GM23338 (cell line): Measurements from ENCODE around the gene CCR5. TPM values are rescaled to one million over a fixed set of nuclear protein-coding genes. Genes with fewer than 3 reads are reported as not detected.

Experiments
- ATAC-seq: fragments of 200-7000 bp; cut with Tn5 transposase; 3 replicates; pipeline ENCODE4 v1.9.1; 2020
- DNase-seq: peaks from one replicate; pipeline ENCODE4 v3.0.0-alpha.2; 2015; ENCODE audit warnings: low spot score
- H2AFZ ChIP-seq: fragments of 200-600 bp; sonication (generic); 2 replicates; pipeline ENCODE4 v1.8.0; 2016; ENCODE audit warnings: antibody characterized with exemption, mild to moderate bottlenecking, moderate library complexity
- H3F3A ChIP-seq: fragments of 200-600 bp; sonication (generic); replicated peaks from 2 replicates; pipeline ENCODE4 v1.8.0; 2017; ENCODE audit warnings: antibody characterized with exemption, mixed run types, low read depth
- H3K27ac ChIP-seq: fragments of 200-600 bp; sonication (generic); 2 replicates; pipeline ENCODE4 v1.6.1; 2016; ENCODE audit warnings: low read depth
- H3K27me3 ChIP-seq: fragments of 200-600 bp; sonication (generic); 2 replicates; pipeline ENCODE4 v1.8.0; 2016; ENCODE audit warnings: mild to moderate bottlenecking, mixed run types, moderate library complexity; ENCODE audit not compliant: insufficient read depth
- H3K36me3 ChIP-seq: fragments of 200-600 bp; sonication (generic); 2 replicates; pipeline ENCODE4 v1.8.0; 2016; ENCODE audit warnings: mild to moderate bottlenecking; ENCODE audit not compliant: insufficient read depth
- H3K4me1 ChIP-seq: fragments of 200-600 bp; sonication (generic); 2 replicates; pipeline ENCODE4 v1.8.0; 2016; ENCODE audit warnings: mild to moderate bottlenecking, moderate library complexity; ENCODE audit not compliant: insufficient read depth
- H3K4me2 ChIP-seq: fragments of 200-600 bp; sonication (generic); 2 replicates; pipeline ENCODE4 v1.7.1; 2017; ENCODE audit warnings: mixed run types
- H3K4me3 ChIP-seq: fragments of 200-600 bp; sonication (generic); 2 replicates; pipeline ENCODE4 v1.6.1; 2016; ENCODE audit warnings: mixed run types
- H3K79me2 ChIP-seq: fragments of 200-600 bp; sonication (generic); replicated peaks from 2 replicates; pipeline ENCODE4 v1.8.0; 2017; ENCODE audit warnings: mild to moderate bottlenecking; ENCODE audit not compliant: insufficient read depth
- H3K9me2 ChIP-seq: fragments of 200-600 bp; sonication (generic); 2 replicates; pipeline ENCODE4 v1.8.0; 2017; ENCODE audit not compliant: insufficient read depth
- H4K20me1 ChIP-seq: fragments of 200-600 bp; sonication (generic); replicated peaks from 2 replicates; pipeline ENCODE4 v1.8.0; 2017; ENCODE audit warnings: mild to moderate bottlenecking; ENCODE audit not compliant: insufficient read depth
- H3K27ac Mint-ChIP-seq: 2 replicates; pipeline ENCODE4 v1.8.0; 2020; ENCODE audit warnings: inconsistent platforms, mild to moderate bottlenecking, moderate library complexity, mixed read lengths
- H3K27me3 Mint-ChIP-seq: 3 replicates; pipeline ENCODE4 v1.8.0; 2022; ENCODE audit warnings: low read depth, mild to moderate bottlenecking, moderate library complexity, mixed read lengths, inconsistent platforms; ENCODE audit not compliant: insufficient read depth, poor library complexity
- H3K36me3 Mint-ChIP-seq: 3 replicates; pipeline ENCODE4 v1.8.0; 2021; ENCODE audit warnings: low read depth, mild to moderate bottlenecking, inconsistent platforms, moderate library complexity, mixed read lengths
- H3K4me1 Mint-ChIP-seq: 3 replicates; pipeline ENCODE4 v1.8.0; 2020; ENCODE audit warnings: mild to moderate bottlenecking, inconsistent platforms, mixed read lengths
- H3K4me3 Mint-ChIP-seq: 3 replicates; pipeline ENCODE4 v1.8.0; 2021; ENCODE audit warnings: moderate library complexity, mild to moderate bottlenecking, inconsistent platforms, mixed read lengths
- H3K9me3 Mint-ChIP-seq: 3 replicates; pipeline ENCODE4 v1.8.0; 2020; ENCODE audit warnings: moderate library complexity, mild to moderate bottlenecking, inconsistent platforms, mixed read lengths
- CREB1 ChIP-seq: fragments of 250-450 bp; sonication (Bioruptor Pico); IDR thresholded peaks from 2 replicates; pipeline ENCODE4 v1.5.0; 2020; ENCODE audit warnings: low read depth, mild to moderate bottlenecking, moderate library complexity
- EZH2 ChIP-seq: fragments of 200-600 bp; sonication (generic); IDR thresholded peaks from one replicate; pipeline ENCODE4 v1.8.0; 2017; ENCODE audit warnings: antibody characterized with exemption, mild to moderate bottlenecking, low read depth; ENCODE audit not compliant: unreplicated experiment
- EZH2phosphoT487 ChIP-seq: fragments of 200-600 bp; sonication (generic); IDR thresholded peaks from one replicate; pipeline ENCODE4 v1.8.1; 2018; ENCODE audit warnings: antibody characterized with exemption; ENCODE audit not compliant: unreplicated experiment
- JUNB ChIP-seq: IDR thresholded peaks from one replicate; pipeline ENCODE4 v1.6.1; 2016; ENCODE audit warnings: antibody characterized with exemption; ENCODE audit not compliant: unreplicated experiment
- NANOG ChIP-seq: IDR thresholded peaks from 2 replicates; pipeline ENCODE4 v1.6.1; 2016; ENCODE audit warnings: antibody characterized with exemption, borderline replicate concordance
- POLR2AphosphoS5 ChIP-seq: IDR thresholded peaks from 2 replicates; pipeline ENCODE4 v1.6.1; 2016; ENCODE audit warnings: antibody characterized with exemption, low read depth
- REST ChIP-seq: IDR thresholded peaks from one replicate; pipeline ENCODE4 v1.6.1; 2018; ENCODE audit warnings: antibody characterized with exemption; ENCODE audit not compliant: unreplicated experiment
- STAT1 ChIP-seq: IDR thresholded peaks from one replicate; pipeline ENCODE4 v1.6.1; 2016; ENCODE audit warnings: antibody characterized with exemption; ENCODE audit not compliant: unreplicated experiment
- ZNF114 ChIP-seq: fragments of 250-450 bp; sonication (Bioruptor Pico); IDR thresholded peaks from 2 replicates; pipeline ENCODE4 v1.5.0; 2020; ENCODE audit warnings: mild to moderate bottlenecking, moderate library complexity
- ZNF331 ChIP-seq: fragments of 250-450 bp; sonication (Bioruptor Pico); IDR thresholded peaks from 2 replicates; pipeline ENCODE4 v1.5.0; 2020; ENCODE audit warnings: low read depth, mild to moderate bottlenecking, moderate library complexity
- polyA plus RNA-seq: library from polyadenylated mRNA; unstranded; fragments of >200 nt; fragmentation: Nextera tagmentation; extraction: Ambion mirVana; gene quantifications from 2 replicates; pipeline ENCODE4 v1.2.1, GENCODE V29; 2016
- total RNA-seq: library from RNA; depleted of rRNA; stranded (reverse); fragments of >200 nt; shearing (Covaris generic); gene quantifications from 2 replicates; pipeline ENCODE4 v1.2.3, GENCODE V29; 2014
- TF ChIP-seq, protein P1 (sequence below), 2 experiments: fragments of 200-600 bp in 1 of 2; sonication (generic) in 1 of 2; conservative IDR thresholded peaks; 2 replicates each; pipeline versions ENCODE4 v1.5.1 to v1.6.1; 2016 to 2017; ENCODE audit warnings: antibody characterized with exemption in 2 of 2, low read depth in 2 of 2, mild to moderate bottlenecking in 2 of 2, moderate library complexity in 1 of 2
- TF ChIP-seq, protein P2 (sequence below): IDR thresholded peaks from 2 replicates; pipeline ENCODE4 v1.6.1; 2016; ENCODE audit warnings: antibody characterized with exemption
- TF ChIP-seq, protein P3 (sequence below): fragments of 250-450 bp; sonication (Bioruptor Pico); IDR thresholded peaks from 2 replicates; pipeline ENCODE4 v1.5.0; 2020; ENCODE audit warnings: mild to moderate bottlenecking, moderate library complexity

The CCR5 gene
- total and polyA plus RNA-seq, 2 experiments from 2014 or later, result not detected

DNA sequence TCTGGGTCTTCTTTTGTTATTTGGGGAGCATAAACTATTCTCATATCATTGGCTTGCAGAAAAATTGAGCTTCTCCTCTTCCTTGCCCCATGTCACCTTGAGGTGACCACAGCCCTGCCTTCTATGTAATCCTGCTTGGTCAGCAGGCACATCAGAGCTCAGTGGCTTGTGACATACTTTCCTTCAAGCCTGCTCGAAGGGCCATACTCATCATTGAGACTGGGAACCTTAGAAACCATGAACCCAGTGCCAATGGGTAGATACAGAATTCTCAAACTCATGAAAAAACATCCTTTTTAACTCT is 20.5 kb upstream of the CCR5 start:
- Mint-ChIP-seq H3K36me3 (peaks cover 4% of the 10 kb centered on the region; the same call in 1 of the 3 replicates), H3K27ac (no peak overlapping the region), H3K4me1 (peaks cover 6% of the 10 kb centered on the region; the same call in 2 of the 3 replicates), H3K27me3 (peaks cover 4% of the 10 kb centered on the region), H3K4me3 (no peak overlapping the region), H3K9me3 (peaks cover 25% of the 10 kb centered on the region; the same call in 2 of the 3 replicates)
- no peaks in the 10 kb centered on the region for H3K36me3 ChIP-seq
- DNase-seq, result no peak
- peaks cover 4% of the 10 kb centered on the region; the same call in 1 of the 2 replicates for H3K4me1 ChIP-seq
- no peak overlapping the region for H2AFZ ChIP-seq
- TF ChIP-seq REST (no peak), POLR2AphosphoS5 (no peak), EZH2phosphoT487 (no peak), ZNF114 (CRISPR knock-in tag) (no peak), STAT1 (no peak), EZH2 (no peak), ZNF331 (CRISPR knock-in tag) (no peak), CREB1 (CRISPR knock-in tag) (no peak), NANOG (no peak), JUNB (no peak)
- TF ChIP-seq, protein P1, sequence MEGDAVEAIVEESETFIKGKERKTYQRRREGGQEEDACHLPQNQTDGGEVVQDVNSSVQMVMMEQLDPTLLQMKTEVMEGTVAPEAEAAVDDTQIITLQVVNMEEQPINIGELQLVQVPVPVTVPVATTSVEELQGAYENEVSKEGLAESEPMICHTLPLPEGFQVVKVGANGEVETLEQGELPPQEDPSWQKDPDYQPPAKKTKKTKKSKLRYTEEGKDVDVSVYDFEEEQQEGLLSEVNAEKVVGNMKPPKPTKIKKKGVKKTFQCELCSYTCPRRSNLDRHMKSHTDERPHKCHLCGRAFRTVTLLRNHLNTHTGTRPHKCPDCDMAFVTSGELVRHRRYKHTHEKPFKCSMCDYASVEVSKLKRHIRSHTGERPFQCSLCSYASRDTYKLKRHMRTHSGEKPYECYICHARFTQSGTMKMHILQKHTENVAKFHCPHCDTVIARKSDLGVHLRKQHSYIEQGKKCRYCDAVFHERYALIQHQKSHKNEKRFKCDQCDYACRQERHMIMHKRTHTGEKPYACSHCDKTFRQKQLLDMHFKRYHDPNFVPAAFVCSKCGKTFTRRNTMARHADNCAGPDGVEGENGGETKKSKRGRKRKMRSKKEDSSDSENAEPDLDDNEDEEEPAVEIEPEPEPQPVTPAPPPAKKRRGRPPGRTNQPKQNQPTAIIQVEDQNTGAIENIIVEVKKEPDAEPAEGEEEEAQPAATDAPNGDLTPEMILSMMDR (conservative IDR thresholded peaks at IDR 0.05; ENCODE audit: low read depth in 2 of 2), result no peak
- TF ChIP-seq, protein P2, sequence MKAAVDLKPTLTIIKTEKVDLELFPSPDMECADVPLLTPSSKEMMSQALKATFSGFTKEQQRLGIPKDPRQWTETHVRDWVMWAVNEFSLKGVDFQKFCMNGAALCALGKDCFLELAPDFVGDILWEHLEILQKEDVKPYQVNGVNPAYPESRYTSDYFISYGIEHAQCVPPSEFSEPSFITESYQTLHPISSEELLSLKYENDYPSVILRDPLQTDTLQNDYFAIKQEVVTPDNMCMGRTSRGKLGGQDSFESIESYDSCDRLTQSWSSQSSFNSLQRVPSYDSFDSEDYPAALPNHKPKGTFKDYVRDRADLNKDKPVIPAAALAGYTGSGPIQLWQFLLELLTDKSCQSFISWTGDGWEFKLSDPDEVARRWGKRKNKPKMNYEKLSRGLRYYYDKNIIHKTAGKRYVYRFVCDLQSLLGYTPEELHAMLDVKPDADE, result no peak
- TF ChIP-seq, protein P3, sequence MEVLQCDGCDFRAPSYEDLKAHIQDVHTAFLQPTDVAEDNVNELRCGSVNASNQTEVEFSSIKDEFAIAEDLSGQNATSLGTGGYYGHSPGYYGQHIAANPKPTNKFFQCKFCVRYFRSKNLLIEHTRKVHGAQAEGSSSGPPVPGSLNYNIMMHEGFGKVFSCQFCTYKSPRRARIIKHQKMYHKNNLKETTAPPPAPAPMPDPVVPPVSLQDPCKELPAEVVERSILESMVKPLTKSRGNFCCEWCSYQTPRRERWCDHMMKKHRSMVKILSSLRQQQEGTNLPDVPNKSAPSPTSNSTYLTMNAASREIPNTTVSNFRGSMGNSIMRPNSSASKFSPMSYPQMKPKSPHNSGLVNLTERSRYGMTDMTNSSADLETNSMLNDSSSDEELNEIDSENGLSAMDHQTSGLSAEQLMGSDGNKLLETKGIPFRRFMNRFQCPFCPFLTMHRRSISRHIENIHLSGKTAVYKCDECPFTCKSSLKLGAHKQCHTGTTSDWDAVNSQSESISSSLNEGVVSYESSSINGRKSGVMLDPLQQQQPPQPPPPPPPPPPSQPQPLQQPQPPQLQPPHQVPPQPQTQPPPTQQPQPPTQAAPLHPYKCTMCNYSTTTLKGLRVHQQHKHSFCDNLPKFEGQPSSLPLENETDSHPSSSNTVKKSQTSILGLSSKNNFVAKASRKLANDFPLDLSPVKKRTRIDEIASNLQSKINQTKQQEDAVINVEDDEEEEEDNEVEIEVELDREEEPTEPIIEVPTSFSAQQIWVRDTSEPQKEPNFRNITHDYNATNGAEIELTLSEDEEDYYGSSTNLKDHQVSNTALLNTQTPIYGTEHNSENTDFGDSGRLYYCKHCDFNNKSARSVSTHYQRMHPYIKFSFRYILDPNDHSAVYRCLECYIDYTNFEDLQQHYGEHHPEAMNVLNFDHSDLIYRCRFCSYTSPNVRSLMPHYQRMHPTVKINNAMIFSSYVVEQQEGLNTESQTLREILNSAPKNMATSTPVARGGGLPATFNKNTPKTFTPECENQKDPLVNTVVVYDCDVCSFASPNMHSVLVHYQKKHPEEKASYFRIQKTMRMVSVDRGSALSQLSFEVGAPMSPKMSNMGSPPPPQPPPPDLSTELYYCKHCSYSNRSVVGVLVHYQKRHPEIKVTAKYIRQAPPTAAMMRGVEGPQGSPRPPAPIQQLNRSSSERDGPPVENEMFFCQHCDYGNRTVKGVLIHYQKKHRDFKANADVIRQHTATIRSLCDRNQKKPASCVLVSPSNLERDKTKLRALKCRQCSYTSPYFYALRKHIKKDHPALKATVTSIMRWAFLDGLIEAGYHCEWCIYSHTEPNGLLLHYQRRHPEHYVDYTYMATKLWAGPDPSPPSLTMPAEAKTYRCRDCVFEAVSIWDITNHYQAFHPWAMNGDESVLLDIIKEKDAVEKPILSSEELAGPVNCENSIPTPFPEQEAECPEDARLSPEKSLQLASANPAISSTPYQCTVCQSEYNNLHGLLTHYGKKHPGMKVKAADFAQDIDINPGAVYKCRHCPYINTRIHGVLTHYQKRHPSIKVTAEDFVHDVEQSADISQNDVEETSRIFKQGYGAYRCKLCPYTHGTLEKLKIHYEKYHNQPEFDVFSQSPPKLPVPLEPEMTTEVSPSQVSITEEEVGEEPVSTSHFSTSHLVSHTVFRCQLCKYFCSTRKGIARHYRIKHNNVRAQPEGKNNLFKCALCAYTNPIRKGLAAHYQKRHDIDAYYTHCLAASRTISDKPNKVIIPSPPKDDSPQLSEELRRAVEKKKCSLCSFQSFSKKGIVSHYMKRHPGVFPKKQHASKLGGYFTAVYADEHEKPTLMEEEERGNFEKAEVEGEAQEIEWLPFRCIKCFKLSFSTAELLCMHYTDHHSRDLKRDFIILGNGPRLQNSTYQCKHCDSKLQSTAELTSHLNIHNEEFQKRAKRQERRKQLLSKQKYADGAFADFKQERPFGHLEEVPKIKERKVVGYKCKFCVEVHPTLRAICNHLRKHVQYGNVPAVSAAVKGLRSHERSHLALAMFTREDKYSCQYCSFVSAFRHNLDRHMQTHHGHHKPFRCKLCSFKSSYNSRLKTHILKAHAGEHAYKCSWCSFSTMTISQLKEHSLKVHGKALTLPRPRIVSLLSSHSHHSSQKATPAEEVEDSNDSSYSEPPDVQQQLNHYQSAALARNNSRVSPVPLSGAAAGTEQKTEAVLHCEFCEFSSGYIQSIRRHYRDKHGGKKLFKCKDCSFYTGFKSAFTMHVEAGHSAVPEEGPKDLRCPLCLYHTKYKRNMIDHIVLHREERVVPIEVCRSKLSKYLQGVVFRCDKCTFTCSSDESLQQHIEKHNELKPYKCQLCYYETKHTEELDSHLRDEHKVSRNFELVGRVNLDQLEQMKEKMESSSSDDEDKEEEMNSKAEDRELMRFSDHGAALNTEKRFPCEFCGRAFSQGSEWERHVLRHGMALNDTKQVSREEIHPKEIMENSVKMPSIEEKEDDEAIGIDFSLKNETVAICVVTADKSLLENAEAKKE (CRISPR knock-in tag), result no peak
- no peak overlapping the region for H3K4me3 ChIP-seq
- H3K9me2 ChIP-seq, result peaks cover 6% of the 10 kb centered on the region; the same call in 1 of the 2 replicates
- no peak overlapping the region for H3K27ac ChIP-seq
- H3K79me2 ChIP-seq, result no peaks in the 10 kb centered on the region
- no peaks in the 10 kb centered on the region for H3K27me3 ChIP-seq
- H3F3A ChIP-seq, result no peaks in the 10 kb centered on the region
- no peak overlapping the region for H3K4me2 ChIP-seq
- ATAC-seq, result no peak
- H4K20me1 ChIP-seq, result no peaks in the 10 kb centered on the region
